Amniotic stem cell (primary cell): ENCODE data around the gene RAB3A.

Experiments used
- DNase-seq: peaks from one replicate; lab custom pipeline; 2025; lab: John Stamatoyannopoulos, UW

The RAB3A gene

GRCh38 chr19:18197306-18197705 is 6.5 kb downstream of the RAB3A start:
- no peak for DNase-seq

DNA sequence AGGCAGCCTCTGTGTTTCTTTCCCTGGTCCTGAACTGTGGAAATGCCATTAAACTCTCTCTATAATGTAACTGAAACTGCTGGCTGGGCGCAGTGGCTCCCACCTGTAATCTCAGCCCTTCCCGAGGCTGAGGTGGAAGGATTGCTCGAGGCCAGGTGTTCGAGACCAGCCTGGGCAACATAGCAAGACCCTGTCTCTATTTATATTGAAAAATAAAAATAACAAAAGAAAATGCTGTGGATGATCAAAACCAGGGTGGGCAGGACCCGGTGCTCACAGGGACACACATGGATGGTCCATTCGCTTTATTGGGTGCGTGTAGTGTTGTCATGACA is 7.4 kb downstream of the RAB3A start:
- DNase-seq, result no peak

DNA sequence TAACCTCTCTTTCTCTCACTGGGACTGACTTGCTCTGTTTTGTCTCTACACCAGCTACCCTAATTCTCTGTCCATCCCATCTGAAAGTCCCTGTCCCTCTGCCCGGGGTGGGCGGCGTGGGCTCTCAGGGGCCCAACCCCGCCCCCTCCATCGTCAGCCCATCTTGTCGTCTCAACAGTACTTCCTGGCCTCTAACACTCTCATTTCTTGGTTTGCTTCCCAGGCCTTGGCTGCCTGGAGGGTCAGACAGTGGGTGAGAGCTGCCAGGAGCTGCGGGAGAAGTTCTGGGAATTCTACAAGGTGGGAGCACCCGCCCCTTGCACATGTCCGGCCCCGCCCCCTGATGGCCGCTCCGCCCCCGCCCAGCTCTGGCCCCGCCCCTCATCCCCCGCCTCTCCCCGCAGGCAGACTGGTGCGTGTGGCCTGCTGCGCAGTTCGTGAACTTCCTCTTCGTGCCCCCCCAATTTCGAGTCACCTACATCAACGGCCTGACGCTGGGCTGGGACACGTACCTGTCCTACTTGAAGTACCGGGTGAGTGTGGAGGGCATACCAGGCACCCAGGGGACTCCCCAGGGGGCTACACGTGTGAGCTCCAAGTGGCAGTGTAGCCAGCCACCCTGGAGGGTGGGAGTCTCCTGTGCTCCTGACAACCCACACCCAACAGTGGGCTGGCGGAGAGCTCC is 9.1 kb downstream of the RAB3A start:
- no peak for DNase-seq

DNA sequence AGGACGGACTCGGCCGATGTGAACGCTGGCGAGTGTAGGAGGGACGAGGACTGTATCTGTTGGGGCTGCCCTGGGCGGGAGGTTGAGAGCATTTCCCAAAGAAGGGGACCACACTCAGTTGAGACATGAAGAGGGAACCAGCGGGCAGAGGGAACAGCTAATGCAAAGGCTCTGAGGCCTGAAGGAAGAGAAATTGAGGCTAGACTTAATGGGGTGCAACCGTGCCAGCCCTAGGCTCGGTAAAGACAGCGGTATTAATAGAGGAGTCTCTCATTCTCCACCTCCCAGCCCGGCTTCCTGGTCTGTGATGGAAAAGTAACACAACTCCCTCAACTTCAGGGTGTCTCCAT is 9.7 kb downstream of the RAB3A start:
- no peak for DNase-seq

DNA sequence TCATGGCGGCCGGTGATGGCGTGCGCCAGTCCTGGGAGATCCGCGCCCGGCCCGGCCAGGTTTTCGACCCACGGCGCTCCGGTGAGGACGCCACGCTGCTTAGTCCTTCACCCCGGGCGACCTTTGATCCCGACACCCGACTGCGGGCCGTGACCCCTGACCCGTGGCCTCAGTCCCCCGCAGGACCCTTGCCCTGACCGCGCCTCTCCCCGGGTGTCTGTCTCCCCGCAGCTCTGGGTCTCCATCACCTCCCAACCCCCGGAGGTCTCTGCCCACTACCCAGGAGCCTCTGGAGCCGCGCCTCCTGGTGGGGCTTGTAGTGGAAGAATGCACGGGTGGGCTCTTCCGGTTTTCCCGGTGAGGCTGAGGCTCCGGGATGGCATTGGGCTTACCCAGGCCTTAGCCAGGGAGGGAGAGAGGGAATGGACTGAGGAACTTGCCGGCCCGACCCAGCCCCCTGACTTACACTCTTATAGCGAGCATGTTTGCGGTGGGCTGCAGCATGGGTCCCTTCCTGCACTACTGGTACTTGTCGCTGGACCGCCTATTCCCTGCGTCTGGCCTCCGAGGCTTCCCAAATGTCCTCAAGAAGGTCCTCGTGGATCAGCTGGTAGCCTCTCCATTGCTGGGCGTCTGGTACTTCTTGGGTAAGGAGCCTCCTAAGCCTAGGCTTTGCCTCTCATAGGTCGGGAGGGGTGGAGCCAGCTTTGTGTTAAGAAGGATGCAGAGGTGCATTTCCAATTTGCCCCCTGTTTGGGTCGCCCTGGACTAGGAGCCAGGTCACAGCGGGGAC is 10.3 kb downstream of the RAB3A start:
- no peak for DNase-seq

DNA sequence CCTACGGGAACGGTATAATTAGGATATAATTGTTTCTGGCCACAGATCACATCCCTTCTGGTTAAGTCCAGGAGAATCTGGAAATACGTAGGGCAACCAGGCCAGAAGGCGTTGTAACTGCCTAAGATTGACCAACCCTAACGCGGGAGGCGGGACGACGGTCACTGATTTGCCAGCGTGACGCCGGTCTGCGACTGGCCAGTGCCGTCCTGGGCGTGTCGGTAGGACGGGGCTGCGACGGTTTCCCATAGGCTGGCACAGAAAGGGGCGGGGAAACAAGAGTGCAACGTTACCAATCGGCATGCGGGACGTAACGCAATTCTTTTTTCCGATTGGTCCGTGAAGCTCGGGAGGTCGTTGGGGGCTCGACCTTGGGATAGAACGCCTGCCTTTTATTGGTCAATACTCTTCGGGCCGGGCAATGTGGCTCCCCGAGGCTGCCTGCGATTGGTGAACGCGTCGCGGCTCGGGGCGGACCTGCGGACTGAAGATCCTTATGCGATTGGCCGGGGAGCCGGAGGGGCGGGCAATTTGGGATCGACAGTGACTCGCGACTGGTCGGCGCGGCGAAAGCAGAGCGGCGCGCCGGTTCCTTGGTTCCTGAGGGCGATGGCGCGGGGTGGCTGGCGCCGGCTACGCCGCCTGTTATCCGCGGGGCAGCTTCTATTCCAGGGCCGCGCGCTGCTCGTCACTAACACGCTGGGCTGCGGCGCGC is 11.0 kb downstream of the RAB3A start, which contains the start of gene MPV17L2:
TSS of gene MPV17L2 (plus strand) at position 546 of the 715 bp plus-strand sequence. CDS start at position 610, 64 bp downstream.
- DNase-seq, result peak; percentile 100

GRCh38 chr19:18191640-18192062 is 12.2 kb downstream of the RAB3A start:
- DNase-seq, result no peak

DNA sequence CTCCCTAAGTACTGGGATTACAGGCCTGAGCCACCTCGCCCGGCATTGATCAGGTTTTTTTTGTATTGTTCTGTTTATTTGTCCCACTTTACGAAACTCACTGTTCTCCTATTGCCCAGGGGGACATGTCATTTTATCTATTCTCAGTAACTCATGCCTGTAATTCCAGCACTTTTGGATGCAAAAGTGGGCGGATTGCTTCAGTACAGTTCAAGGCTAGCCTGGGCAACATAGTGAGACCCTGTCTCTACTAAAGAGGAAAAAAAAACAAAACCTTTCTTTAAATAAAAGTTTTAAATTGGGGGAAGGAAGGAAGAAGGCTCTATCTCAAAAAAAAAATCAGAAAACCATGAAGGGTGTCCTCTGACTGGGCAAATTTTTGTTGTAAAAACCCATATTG is 13.6 kb downstream of the RAB3A start:
- DNase-seq, result no peak

- no peak for DNase-seq
Measured at GRCh38 chr19:18185538-18185937, 18.3 kb downstream of the RAB3A start.

DNA sequence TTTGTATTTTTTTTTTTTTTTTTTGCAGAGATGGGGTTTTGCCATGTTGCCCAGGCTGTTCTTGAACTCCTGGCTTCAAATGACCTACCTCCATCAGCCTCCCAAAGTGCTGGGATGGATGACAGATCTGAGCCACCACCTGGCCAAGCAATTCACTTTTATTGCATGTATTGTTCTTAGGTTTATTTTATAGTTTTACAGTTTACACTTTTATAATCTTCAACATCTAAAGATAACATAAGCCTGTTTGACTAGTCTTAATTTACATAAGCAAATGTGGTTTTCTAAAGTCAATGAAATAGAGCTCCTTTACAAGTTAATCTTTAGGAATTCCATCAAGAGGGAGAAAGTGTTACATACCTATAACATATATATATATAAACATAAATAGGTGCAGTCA is 20.3 kb downstream of the RAB3A start:
- DNase-seq, result no peak

- no peak for DNase-seq
Measured at GRCh38 chr19:18179957-18180356, 23.9 kb downstream of the RAB3A start.

DNA sequence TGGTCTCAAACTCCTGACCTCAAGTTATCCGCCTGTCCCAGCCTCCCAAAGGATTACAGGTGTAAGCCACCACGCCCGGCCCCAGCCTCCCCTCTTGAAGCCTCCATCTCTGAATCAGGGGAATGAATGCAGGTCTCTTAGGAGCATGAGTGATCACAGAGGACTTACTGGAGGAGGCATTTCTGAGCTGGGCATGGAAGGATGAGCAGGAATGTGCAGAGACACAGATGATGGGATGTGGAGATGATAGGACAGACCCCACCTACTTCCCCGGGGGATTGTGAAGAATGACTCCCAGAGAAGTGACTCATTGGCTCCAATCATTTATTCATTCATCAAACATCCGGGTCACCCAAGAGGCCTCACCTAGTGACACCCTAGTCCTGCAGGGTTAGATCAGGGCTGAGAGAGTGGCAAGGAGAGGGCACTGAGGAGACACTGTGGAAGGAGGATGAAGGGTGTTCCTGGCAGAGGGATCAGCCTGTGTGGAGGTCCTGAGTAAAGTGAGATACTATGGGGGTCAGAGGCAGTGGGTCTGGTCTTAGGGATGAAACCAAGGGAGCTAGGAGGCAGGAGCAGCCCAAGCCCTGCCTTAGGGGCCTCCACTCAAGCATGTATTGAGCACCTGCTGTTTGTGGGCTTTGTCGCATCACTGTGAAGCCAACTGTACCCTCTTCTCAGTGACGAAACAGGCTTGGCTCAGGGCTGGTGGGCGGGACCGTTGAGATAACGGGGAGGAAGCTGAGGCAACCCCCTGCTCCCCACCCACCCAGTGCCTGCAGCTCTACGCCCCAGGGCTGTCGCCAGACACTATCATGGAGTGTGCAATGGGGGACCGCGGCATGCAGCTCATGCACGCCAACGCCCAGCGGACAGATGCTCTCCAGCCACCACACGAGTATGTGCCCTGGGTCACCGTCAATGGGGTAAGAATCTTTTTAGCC is 27.2 kb downstream of the RAB3A start:
- no peak for DNase-seq

- no peak for DNase-seq
Measured at GRCh38 chr19:18174983-18175382, 28.9 kb downstream of the RAB3A start.

- DNase-seq, result no peak
Measured at GRCh38 chr19:18173572-18174288, 30.1 kb downstream of the RAB3A start, which contains the start of gene IFI30. TSS of gene IFI30 (plus strand) at chr19:18173813. CDS start at chr19:18173842, 29 bp downstream.

DNA sequence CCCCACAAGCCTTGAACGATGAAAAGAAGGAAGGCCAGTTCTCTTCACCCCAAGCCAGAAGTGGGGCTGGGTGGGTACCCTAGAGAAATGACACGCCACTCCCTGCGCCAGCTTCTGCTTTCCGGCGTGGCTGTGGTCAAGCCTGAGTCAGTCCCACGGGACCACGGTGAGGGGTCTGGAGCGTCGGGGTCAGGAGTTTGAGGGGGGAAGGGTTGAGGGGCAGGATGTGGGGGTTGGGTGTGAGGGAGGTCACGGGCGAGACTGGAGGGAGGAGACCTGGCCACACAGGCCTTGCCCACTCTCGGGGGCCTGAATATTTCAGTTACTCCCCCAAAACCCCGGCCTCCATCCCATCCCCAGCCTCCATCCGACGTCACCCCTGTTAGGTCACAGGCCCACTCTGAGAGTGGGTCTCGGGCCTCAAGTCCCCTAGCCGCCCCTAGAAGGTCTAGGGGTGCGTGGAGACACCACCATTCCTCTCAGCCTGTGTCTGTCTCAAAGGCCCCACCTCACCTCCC is 30.7 kb downstream of the RAB3A start:
- no peak for DNase-seq

- DNase-seq, result no peak
Measured at GRCh38 chr19:18172331-18173053, 31.4 kb downstream of the RAB3A start.

GRCh38 chr19:18171605-18172327 is 32.1 kb downstream of the RAB3A start:
- no peak for DNase-seq

DNA sequence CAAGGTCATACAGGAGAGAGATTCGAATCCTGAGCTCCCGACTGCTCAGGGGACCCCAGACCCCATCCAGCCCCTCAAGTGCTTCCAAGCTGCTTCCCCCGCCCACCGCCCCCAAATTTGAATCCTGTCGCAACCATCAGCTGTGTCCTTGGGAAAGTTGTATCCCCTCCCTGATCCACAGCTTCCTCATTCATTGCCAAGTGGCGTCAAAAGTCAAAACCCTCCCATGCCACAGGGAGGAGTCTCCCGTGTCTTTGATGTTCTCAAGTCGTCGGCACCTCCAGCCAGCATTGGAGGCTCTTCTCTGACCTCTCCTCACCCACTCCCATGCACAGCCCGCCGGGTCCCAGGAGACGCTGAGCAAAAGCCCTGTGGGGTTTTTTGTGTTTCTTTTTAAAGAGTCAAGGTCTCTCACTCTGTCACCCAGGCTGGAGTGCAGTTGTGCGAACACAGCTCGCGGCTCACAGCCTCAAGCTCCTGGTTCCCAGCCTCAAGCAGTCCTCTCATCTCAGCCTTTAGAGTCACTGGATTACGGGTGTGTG is 33.1 kb downstream of the RAB3A start:
- DNase-seq, result no peak

- DNase-seq, result no peak
Measured at GRCh38 chr19:18168673-18169381, 35.0 kb downstream of the RAB3A start.
